AG10803 (cell line): ENCODE results near the gene ZNF552.
A peak's percentile ranks its signal among the peaks of the same experiment; 100 is the strongest.

Source experiments
- DNase-seq: peaks from one replicate; pipeline ENCODE4 v3.0.0; 2010; ENCODE audit warnings: low read depth
- H3K4me3 ChIP-seq: 2 replicates; pipeline ENCODE4 v1.5.1; 2011; ENCODE audit warnings: mild to moderate bottlenecking, low read length, control low read depth
- TF ChIP-seq, protein P1 (sequence below): conservative IDR thresholded peaks from 2 replicates; pipeline ENCODE4 v1.5.1; 2011; ENCODE audit warnings: mild to moderate bottlenecking, low read length, control low read depth, inconsistent platforms

The ZNF552 gene

DNA sequence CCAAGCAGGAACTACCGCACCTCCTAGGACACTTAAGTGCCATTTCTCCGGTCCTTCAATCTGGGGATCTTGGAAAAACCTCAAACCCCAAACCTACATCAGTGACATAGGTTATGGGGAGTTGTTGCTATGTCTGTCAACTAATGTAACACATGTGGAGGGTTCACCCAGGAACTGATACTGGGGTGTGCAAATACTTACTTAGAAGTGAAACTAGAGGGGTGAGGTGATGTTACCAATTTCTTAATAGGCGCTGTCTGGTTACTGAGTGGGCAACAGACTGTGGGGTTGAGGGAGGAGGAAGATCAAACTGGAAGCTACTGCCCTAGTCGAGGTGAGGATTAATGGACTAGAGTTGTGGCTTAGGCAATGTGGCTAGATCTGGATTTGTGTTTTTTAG, 43.3 kb downstream of the ZNF552 start:
- DNase-seq, result no peak
- H3K4me3 ChIP-seq, result no peak overlapping the region
- TF ChIP-seq, protein P1, sequence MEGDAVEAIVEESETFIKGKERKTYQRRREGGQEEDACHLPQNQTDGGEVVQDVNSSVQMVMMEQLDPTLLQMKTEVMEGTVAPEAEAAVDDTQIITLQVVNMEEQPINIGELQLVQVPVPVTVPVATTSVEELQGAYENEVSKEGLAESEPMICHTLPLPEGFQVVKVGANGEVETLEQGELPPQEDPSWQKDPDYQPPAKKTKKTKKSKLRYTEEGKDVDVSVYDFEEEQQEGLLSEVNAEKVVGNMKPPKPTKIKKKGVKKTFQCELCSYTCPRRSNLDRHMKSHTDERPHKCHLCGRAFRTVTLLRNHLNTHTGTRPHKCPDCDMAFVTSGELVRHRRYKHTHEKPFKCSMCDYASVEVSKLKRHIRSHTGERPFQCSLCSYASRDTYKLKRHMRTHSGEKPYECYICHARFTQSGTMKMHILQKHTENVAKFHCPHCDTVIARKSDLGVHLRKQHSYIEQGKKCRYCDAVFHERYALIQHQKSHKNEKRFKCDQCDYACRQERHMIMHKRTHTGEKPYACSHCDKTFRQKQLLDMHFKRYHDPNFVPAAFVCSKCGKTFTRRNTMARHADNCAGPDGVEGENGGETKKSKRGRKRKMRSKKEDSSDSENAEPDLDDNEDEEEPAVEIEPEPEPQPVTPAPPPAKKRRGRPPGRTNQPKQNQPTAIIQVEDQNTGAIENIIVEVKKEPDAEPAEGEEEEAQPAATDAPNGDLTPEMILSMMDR, result no peak

DNA sequence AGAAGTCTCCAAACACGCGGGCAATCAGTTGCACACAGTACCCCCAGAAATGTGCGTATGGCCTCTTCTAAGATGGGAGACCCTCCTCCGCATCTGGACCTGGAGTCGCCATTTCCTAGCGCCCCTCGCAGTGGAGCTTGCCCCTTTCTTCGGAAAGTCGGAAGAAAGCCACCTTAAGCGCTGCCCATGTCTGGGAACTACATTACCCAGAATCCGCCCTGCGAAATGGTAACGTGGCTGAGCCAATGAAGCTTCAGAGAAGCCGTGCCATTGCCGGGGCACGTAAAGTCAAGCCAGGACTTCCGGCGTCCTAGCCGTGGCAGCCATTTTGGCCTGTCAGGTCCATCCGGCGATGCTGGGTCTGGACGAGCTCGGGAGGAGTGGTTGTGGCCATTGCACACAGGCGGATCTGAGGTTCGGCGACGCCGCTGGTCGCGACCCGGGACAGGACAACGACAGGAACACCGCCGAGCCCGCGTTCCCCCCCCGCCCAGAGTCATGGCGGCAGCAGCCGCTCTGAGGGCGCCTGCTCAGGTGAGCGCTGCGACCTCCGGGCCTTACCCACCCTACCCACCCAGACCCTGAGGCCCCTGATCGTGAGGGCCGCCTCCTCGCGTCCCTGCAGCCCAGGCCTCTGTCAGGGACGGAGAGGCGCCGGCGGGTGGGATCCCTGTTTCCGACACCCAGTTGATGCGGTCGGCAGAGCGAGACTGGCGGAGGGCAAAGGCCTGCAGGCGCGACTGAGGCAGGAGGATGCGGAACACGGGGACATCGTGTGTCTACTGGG, 45.2 kb downstream of the ZNF552 start, which contains the start of gene ZNF586:
Gene ZNF586, plus strand, starts transcription at position 332 of the 787 bp plus-strand sequence. Its CDS starts 167 bp downstream, at position 499.
- DNase-seq, result peak; percentile 91
- H3K4me3 ChIP-seq, result peak within 1 kb of the TSS; percentile 82
- TF ChIP-seq, protein P1, result no peak

DNA sequence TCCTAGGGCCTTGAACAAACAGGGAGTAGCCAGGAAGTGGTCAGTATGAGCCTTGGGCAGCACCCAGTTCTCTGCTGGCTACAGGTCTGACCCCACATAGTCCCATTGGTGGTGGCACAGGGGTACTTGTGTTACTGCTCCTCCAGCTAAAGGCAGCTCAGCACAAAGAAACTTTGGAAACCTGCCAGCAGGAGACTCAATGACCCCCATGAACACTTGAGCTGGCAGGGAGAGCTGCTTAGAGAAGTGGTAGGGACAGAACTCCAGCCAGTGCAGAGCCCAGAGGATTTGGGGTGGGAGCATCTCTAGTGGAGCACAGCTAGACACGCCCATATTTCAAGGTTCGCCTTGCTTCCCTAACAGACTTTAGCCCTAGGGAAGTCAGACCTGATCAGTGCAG, 55.6 kb downstream of the ZNF552 start:
- no peak for DNase-seq
- TF ChIP-seq, protein P1, result no peak

DNA sequence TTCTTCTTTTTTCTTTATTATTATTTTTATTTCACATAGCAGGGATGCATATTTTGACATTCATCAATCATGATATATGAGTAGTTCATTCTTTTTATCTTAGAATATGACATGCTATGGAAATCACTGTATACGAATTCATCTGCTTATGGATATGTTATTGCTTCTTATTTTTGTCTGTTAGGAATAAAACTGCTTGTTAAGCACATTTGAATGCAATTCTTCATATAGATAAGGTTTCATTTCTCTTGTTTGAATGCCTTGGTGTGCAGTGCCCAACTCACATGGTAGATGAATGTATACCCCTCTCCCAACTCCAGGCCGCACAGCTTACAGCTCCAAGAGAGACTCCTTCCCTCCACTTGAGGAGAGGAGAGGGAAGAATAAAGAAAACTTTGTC, 56.8 kb downstream of the ZNF552 start:
- no peak overlapping the region for H3K4me3 ChIP-seq
- DNase-seq, result no peak
- TF ChIP-seq, protein P1, result no peak

More for the DNA sequence above, 55.6 kb downstream of the ZNF552 start:
- no peak overlapping the region for H3K4me3 ChIP-seq
